OCI-M2 (cell line): ENCODE data around the gene LAMC1.

ENCODE experiments used
- DNase-seq: peaks from one replicate; lab custom pipeline; 2025; ENCODE audit not compliant: unreplicated experiment; lab: John Stamatoyannopoulos, UW

LAMC1 gene

DNA sequence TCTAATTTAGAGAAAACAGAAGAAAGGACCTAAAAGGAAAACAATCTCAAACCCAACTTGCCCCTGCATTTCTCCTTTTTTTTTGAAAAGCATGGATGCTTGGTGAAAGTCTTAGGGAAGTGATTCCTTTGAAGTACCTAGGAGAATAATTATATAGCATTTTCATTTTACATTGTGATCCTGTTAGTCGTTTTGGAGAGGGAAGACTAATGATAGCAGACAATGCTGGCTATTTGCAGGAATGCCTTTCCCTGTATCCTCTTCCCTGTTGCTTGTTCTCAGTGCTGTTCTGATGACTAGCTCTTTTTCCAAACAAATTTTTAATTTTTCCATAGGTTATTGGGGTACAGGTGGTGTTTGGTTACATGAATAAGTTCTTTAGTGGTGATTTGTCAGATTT, 53.9 kb downstream of the LAMC1 start:
- no peak for DNase-seq

GRCh38 chr1:183079712-183080388, 56.6 kb downstream of the LAMC1 start:
- no peak for DNase-seq

- DNase-seq: no peak
These were observed 57.2 kb downstream of the LAMC1 start for GRCh38 chr1:183080406-183080805.

- DNase-seq: no peak
These were observed 58.3 kb downstream of the LAMC1 start for GRCh38 chr1:183081402-183082120.

GRCh38 chr1:183082650-183083049, 59.4 kb downstream of the LAMC1 start:
- DNase-seq: no peak

GRCh38 chr1:183087001-183087400, 63.8 kb downstream of the LAMC1 start:
- DNase-seq: no peak

GRCh38 chr1:183089025-183089639, 65.9 kb downstream of the LAMC1 start:
- no peak for DNase-seq

DNA sequence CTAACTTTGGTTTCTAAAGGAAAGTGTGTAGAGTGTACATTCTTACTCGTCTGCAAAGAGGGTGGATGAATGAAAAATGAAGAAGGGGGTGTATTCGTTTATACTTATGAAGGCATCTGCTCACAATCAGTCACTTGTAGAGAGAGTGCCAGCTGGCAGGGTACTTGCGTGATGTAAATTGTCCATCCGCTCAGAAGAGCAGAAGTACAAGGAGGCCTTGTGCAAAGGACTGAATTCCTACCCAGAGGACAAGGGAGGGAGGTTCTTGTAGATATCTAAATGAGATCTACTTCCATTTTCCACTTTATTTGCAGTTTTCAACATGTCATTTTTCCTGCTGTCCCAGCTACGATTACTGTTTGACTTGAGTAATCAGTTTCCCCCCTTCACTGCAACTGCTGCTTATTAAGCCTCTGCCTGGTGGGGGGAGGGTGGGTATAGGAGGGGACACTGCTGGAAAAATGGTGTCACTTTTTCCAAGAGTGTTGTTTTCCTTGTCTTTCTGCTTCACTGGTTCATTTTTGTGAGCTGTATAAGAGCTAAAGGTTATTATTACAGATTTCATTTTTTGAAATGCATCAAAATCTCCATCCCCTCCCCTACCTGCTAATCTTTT, 67.3 kb downstream of the LAMC1 start:
- no peak for DNase-seq

- no peak for DNase-seq
These were observed 68.0 kb downstream of the LAMC1 start for GRCh38 chr1:183091181-183091580.

GRCh38 chr1:183092350-183092749, 69.1 kb downstream of the LAMC1 start:
- DNase-seq: no peak

GRCh38 chr1:183093066-183093668, 69.9 kb downstream of the LAMC1 start:
- no peak for DNase-seq

DNA sequence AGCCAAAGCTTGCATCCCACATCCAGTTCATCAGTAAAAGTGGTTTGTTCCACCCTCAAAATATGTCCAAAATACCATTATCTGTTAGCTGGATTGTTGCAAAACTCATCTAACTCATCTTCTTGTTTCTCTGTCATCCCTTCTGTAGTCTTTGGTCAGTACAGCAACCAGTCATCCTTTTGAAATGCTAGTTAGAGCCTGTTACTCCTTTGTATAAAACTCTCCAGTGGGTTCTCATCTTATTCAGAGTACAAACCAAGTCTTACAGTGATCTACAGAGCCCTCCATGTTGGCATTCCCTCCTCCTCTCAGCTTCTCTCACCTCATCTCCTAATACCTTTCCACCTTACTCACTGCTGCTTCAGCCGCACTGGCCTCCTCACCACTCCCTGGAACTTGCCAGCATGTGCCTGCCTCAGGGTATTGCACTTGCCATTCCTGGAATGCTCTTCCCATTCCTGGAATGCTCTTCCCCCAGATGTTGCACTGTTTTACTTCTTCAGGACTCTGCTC, 70.6 kb downstream of the LAMC1 start:
- no peak for DNase-seq

- no peak for DNase-seq
These were observed 71.1 kb downstream of the LAMC1 start for GRCh38 chr1:183094351-183094750.

- DNase-seq: no peak
These were observed 73.1 kb downstream of the LAMC1 start for GRCh38 chr1:183096351-183096750.

- no peak for DNase-seq
These were observed 73.7 kb downstream of the LAMC1 start for GRCh38 chr1:183096894-183097293.

GRCh38 chr1:183097438-183098051, 74.3 kb downstream of the LAMC1 start:
- no peak for DNase-seq

GRCh38 chr1:183098317-183098716, 75.1 kb downstream of the LAMC1 start:
- DNase-seq: no peak

GRCh38 chr1:183100361-183100974, 77.2 kb downstream of the LAMC1 start:
- DNase-seq: no peak

- no peak for DNase-seq
These were observed 77.9 kb downstream of the LAMC1 start for GRCh38 chr1:183101081-183101480.

GRCh38 chr1:183101841-183102276, 78.6 kb downstream of the LAMC1 start:
- DNase-seq: no peak
